ENCODE data around the gene PLCH1.

DNA sequence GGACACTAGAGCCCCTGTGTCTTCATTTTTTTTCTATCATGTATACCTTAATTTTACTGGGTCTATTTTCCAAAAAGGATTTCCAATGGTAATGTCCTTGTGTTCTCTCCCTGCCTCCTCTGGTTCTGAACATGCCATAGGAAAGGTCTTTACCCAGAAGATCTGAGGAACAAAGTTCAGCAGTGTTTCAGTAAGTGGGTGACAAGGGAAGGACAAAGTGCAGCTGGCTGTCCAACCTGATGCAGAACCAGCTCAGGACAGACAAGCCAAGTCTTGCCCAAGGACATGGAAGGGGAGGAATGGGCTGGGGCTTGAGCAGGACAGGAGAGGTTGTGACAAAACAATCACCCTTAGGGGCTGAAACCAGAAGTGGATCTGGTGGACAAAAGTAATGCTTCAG is 390.2 kb downstream of the PLCH1 start:
- TF ChIP-seq, protein P1, sequence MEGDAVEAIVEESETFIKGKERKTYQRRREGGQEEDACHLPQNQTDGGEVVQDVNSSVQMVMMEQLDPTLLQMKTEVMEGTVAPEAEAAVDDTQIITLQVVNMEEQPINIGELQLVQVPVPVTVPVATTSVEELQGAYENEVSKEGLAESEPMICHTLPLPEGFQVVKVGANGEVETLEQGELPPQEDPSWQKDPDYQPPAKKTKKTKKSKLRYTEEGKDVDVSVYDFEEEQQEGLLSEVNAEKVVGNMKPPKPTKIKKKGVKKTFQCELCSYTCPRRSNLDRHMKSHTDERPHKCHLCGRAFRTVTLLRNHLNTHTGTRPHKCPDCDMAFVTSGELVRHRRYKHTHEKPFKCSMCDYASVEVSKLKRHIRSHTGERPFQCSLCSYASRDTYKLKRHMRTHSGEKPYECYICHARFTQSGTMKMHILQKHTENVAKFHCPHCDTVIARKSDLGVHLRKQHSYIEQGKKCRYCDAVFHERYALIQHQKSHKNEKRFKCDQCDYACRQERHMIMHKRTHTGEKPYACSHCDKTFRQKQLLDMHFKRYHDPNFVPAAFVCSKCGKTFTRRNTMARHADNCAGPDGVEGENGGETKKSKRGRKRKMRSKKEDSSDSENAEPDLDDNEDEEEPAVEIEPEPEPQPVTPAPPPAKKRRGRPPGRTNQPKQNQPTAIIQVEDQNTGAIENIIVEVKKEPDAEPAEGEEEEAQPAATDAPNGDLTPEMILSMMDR (conservative IDR thresholded peaks at IDR 0.05; ENCODE audit: low read depth, low read length) = no peak
- no peak for TF ChIP-seq EZH2 (IDR thresholded peaks at IDR 0.05; ENCODE audit: low read length, unreplicated experiment)
- TF ChIP-seq EZH2phosphoT487 (IDR thresholded peaks at IDR 0.05; ENCODE audit: borderline replicate concordance, low read length) = no peak
